Keratinocyte (primary cell): ENCODE measurements around the gene KCNMA1.

ENCODE experiments used
- CTCF ChIP-seq, 3 experiments: IDR thresholded peaks in 1 of 3; conservative IDR thresholded peaks in 1 of 3; optimal IDR thresholded peaks in 1 of 3; 2 replicates in 2 of 3; 3 replicates in 1 of 3; pipeline versions ENCODE3 to v1.5.1; 2011; ENCODE audit warnings: low read length in 3 of 3, mild to moderate bottlenecking in 3 of 3, moderate library complexity in 2 of 3, control low read depth in 1 of 3, inconsistent platforms in 1 of 3; ENCODE audit not compliant: insufficient read depth in 2 of 3; ENCODE audit errors: extremely low read depth in 1 of 3
- EZH2 ChIP-seq: IDR thresholded peaks from one replicate; pipeline ENCODE4 v1.6.1; 2012; ENCODE audit warnings: inconsistent platforms, mild to moderate bottlenecking, low read length, moderate library complexity

- TF ChIP-seq CTCF (optimal IDR thresholded peaks at IDR 0.05 in 1 of 3, IDR thresholded peaks at IDR 0.05 in 1 of 3, conservative IDR thresholded peaks at IDR 0.05 in 1 of 3; ENCODE audit: extremely low read depth in 1 of 3, insufficient read depth in 2 of 3, low read length in 3 of 3) (no peak), EZH2 (no peak)
Measured at GRCh38 chr10:77680811-77681210, 43.2 kb upstream of the KCNMA1 start.
